ENCODE results near the gene SATB2. TPM values are rescaled to one million over a fixed set of nuclear protein-coding genes. Genes with fewer than 3 reads are reported as not detected.

SATB2 gene
- total RNA-seq, 1 experiment from 2014 or later, result 13.8 TPM

GRCh38 chr2:199480966-199481365 lies 23.2 kb upstream of the SATB2 start:
- TF ChIP-seq SIN3A (IDR thresholded peaks at IDR 0.05; ENCODE audit: low read depth) (no peak), CEBPB (IDR thresholded peaks at IDR 0.05; ENCODE audit: low read depth) (no peak), YY1 (IDR thresholded peaks at IDR 0.05; ENCODE audit: extremely low read depth, insufficient replicate concordance, low read depth, low read length) (no peak), EZH2 (IDR thresholded peaks at IDR 0.05) (no peak), ZFX (IDR thresholded peaks at IDR 0.05) (no peak), EZH2phosphoT487 (IDR thresholded peaks at IDR 0.05; ENCODE audit: borderline replicate concordance) (no peak), SRF (IDR thresholded peaks at IDR 0.05; ENCODE audit: low read depth) (no peak), ZBTB33 (IDR thresholded peaks at IDR 0.05; ENCODE audit: extremely low read depth, insufficient replicate concordance, low read length) (no peak), POLR2AphosphoS5 (IDR thresholded peaks at IDR 0.05; ENCODE audit: low read depth, low read length) (no peak), FOSL1 (IDR thresholded peaks at IDR 0.05; ENCODE audit: low read depth) (no peak), RAD21 (IDR thresholded peaks at IDR 0.05; ENCODE audit: low read depth) (no peak), REST (IDR thresholded peaks at IDR 0.05; ENCODE audit: low read depth) (no peak)
- TF ChIP-seq, protein P1, sequence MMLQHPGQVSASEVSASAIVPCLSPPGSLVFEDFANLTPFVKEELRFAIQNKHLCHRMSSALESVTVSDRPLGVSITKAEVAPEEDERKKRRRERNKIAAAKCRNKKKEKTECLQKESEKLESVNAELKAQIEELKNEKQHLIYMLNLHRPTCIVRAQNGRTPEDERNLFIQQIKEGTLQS (IDR thresholded peaks at IDR 0.05), result no peak
- TF ChIP-seq, protein P2, sequence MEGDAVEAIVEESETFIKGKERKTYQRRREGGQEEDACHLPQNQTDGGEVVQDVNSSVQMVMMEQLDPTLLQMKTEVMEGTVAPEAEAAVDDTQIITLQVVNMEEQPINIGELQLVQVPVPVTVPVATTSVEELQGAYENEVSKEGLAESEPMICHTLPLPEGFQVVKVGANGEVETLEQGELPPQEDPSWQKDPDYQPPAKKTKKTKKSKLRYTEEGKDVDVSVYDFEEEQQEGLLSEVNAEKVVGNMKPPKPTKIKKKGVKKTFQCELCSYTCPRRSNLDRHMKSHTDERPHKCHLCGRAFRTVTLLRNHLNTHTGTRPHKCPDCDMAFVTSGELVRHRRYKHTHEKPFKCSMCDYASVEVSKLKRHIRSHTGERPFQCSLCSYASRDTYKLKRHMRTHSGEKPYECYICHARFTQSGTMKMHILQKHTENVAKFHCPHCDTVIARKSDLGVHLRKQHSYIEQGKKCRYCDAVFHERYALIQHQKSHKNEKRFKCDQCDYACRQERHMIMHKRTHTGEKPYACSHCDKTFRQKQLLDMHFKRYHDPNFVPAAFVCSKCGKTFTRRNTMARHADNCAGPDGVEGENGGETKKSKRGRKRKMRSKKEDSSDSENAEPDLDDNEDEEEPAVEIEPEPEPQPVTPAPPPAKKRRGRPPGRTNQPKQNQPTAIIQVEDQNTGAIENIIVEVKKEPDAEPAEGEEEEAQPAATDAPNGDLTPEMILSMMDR (IDR thresholded peaks at IDR 0.05 in 2 of 3, conservative IDR thresholded peaks at IDR 0.05 in 1 of 3; ENCODE audit: borderline replicate concordance in 1 of 3, insufficient read depth in 1 of 3, low read depth in 2 of 3, low read length in 2 of 3), result no peak
- POLR2A ChIA-PET, result no interaction called here
- ATAC-seq, result no peak
- Histone ChIP-seq H3K27me3 (ENCODE audit: insufficient read depth, low read length) (no peaks in the 10 kb centered on the region), H3K9ac (ENCODE audit: low read length) (no peak overlapping the region), H3K4me3 (replicated peaks in 1 of 2; ENCODE audit: low read depth in 1 of 2, low read length in 2 of 2) (no peak overlapping the region), H4K20me1 (ENCODE audit: insufficient read depth) (no peaks in the 10 kb centered on the region), H3K36me3 (ENCODE audit: control insufficient read depth in 1 of 2, insufficient read depth in 2 of 2, low read length in 2 of 2) (no peaks in the 10 kb centered on the region), H2AFZ (ENCODE audit: low read depth, low read length, poor library complexity, severe bottlenecking) (no peak overlapping the region), H3K4me2 (ENCODE audit: low read length) (no peak overlapping the region), H3K27ac (ENCODE audit: low read depth, low read length) (no peak overlapping the region), H3K79me2 (ENCODE audit: insufficient read depth, low read length) (no peaks in the 10 kb centered on the region), H3K4me1 (ENCODE audit: control insufficient read depth in 1 of 2, insufficient read depth in 2 of 2, low read length in 2 of 2) (no peaks in the 10 kb centered on the region; a peak in 1 of 4 replicates), H3K9me2 (ENCODE audit: insufficient read depth) (no peaks in the 10 kb centered on the region), H3K9me3 (ENCODE audit: control insufficient read depth in 1 of 2, insufficient read depth in 1 of 2, low read depth in 1 of 2, low read length in 2 of 2) (no peaks in the 10 kb centered on the region)
- intact Hi-C loops (cut with micrococcal nuclease), result no loop called here
- DNase-seq (ENCODE audit: low read depth, low spot score), result no peak
- RAD21 ChIA-PET (ENCODE audit: low non-redundant PET in 1 of 2, low total read pairs in 2 of 2, uncharacterized antibody in 2 of 2, unreplicated experiment in 2 of 2), result no interaction called here
- CTCF ChIA-PET, result interaction anchor here (3.0 kb wide), 1 partner anchor 9 kb away, joined by 13 read pairs; no protein-coding TSS in a partner anchor
- no TSS peak for BruUV-seq (replicated peaks)

All from HCT116 (cell line).